ENCODE measurements around the gene EDNRA. TPM values are rescaled to one million over a fixed set of nuclear protein-coding genes. Genes with fewer than 3 reads are reported as not detected.

Gene EDNRA
- total and polyA plus RNA-seq, 2 donors (not counting 3 experiments of a cell fraction or from before 2014, with no cell fraction given) = 0.01 TPM; not detected in 1

- FAIRE-seq = no peak
- Histone ChIP-seq H3K36me3 (ENCODE audit: control insufficient read depth in 2 of 2, extremely low read depth in 1 of 2, insufficient read depth in 2 of 2, low read length in 2 of 2) (no peaks in the 10 kb centered on the region), H3K9ac (replicated peaks; ENCODE audit: extremely low read depth, insufficient read depth, low read length) (no peak overlapping the region), H3K27ac (ENCODE audit: insufficient read depth, low read depth, low read length) (no peak overlapping the region), H2AFZ (ENCODE audit: low read depth, low read length) (no peak overlapping the region), H4K20me1 (replicated peaks; ENCODE audit: control insufficient read depth, extremely low read depth, insufficient read depth, low read length) (no peaks in the 10 kb centered on the region), H3K4me1 (ENCODE audit: control insufficient read depth, extremely low read depth, insufficient read depth, low read length) (no peaks in the 10 kb centered on the region), H3K9me1 (replicated peaks; ENCODE audit: control insufficient read depth, extremely low read depth, insufficient read depth, low read length) (no peaks in the 10 kb centered on the region), H3K27me3 (ENCODE audit: control insufficient read depth in 2 of 2, insufficient read depth in 2 of 2, low read length in 2 of 2) (peaks cover 17 to 18% of the 10 kb centered on the region in 2 experiments), H3K79me2 (ENCODE audit: control insufficient read depth, insufficient read depth, low read length) (no peaks in the 10 kb centered on the region), H3K4me3 (replicated peaks in 1 of 3; ENCODE audit: insufficient read depth in 1 of 3, low read depth in 1 of 3, low read length in 3 of 3) (no peak overlapping the region), H3K4me2 (ENCODE audit: insufficient read depth, low read length) (no peak overlapping the region), H3K9me3 (replicated peaks; ENCODE audit: control insufficient read depth, insufficient read depth, low read length) (no peaks in the 10 kb centered on the region)
- dilution Hi-C loops (cut with MboI; ENCODE audit: extremely low pct_ligation_motif_present, low sequenced_read_pairs) (no loop called here), intact Hi-C loops (cut with micrococcal nuclease) (no loop called here)
- no peak for TF ChIP-seq POLR2AphosphoS5 (IDR thresholded peaks at IDR 0.05; ENCODE audit: insufficient read depth, low read depth, low read length)
- no peak for TF ChIP-seq EZH2 (IDR thresholded peaks at IDR 0.05; ENCODE audit: borderline replicate concordance, low read depth, low read length, severe bottlenecking)
- no peak for TF ChIP-seq POLR2A (IDR thresholded peaks at IDR 0.05; ENCODE audit: low read depth, low read length)
- no peak for TF ChIP-seq CTCF (IDR thresholded peaks at IDR 0.05; ENCODE audit: extremely low read depth in 1 of 2, insufficient read depth in 1 of 2, low read depth in 1 of 2, low read length in 2 of 2)
- no peak for TF ChIP-seq FOS (IDR thresholded peaks at IDR 0.05; ENCODE audit: borderline replicate concordance, insufficient read depth, low read length)
- TF ChIP-seq MAX (IDR thresholded peaks at IDR 0.05; ENCODE audit: insufficient read depth, insufficient read length) = no peak
- TF ChIP-seq MYC (IDR thresholded peaks at IDR 0.05; ENCODE audit: low read depth, low read length) = no peak
- TF ChIP-seq JUN (IDR thresholded peaks at IDR 0.05; ENCODE audit: borderline replicate concordance, insufficient read depth, insufficient read length, low read depth) = no peak
- TF ChIP-seq GATA2 (IDR thresholded peaks at IDR 0.05; ENCODE audit: insufficient read depth, insufficient read length, low read depth, low read length) = no peak
- ChIA-PET POLR2A (no interaction called here), CTCF (interaction anchor here (0.9 kb wide), 1 partner anchor 13 kb away, joined by 3 read pairs; no protein-coding TSS in a partner anchor)
- BruUV-seq (replicated peaks) = no TSS peak
- no peak for DNase-seq (ENCODE audit: low read depth, low spot score)
Observed at GRCh38 chr4:147485167-147485566, 4.3 kb downstream of the EDNRA start.
